Erythroblast (primary cell): ENCODE results near the gene TXLNG.

ENCODE experiments used
- GATA1 ChIP-seq: IDR thresholded peaks from 2 replicates; pipeline ENCODE4 v1.6.1; 2011; ENCODE audit warnings: low read depth, mild to moderate bottlenecking, control low read depth, low read length, moderate library complexity
- POLR2A ChIP-seq: IDR thresholded peaks from 2 replicates; pipeline ENCODE4 v1.6.1; 2011; ENCODE audit warnings: mild to moderate bottlenecking, low read length

GRCh38 chrX:16836371-16836770, 50.1 kb downstream of the TXLNG start:
- no peak for TF ChIP-seq POLR2A
- TF ChIP-seq GATA1, result no peak
